Measurements from ENCODE around the gene STK25. TPM values are rescaled to one million over a fixed set of nuclear protein-coding genes. Genes with fewer than 3 reads are reported as not detected.
"Not testable (repeated sequence)": the region's sequence is repeated elsewhere in the genome, so short reads cannot be mapped to it uniquely, and the experiment has no call there.

Gene STK25
- total and polyA plus RNA-seq, 4 donors: 134 to 255 (median 190) TPM

GRCh38 chr2:241532168-241532567 lies 23.8 kb upstream of the STK25 start:
- H3K9me3 ChIP-seq (ENCODE audit: control insufficient read depth, insufficient read depth, low read length): no peaks in the 10 kb centered on the region
- no peak overlapping the region for H3K27ac ChIP-seq (ENCODE audit: low read depth, low read length)
- WGBS (ENCODE audit: insufficient coverage): 89% methylated on average over 7 of the region's 8 CpGs
- no peaks in the 10 kb centered on the region for H3K36me3 ChIP-seq (ENCODE audit: control insufficient read depth, insufficient read depth, low read length)
- no peaks in the 10 kb centered on the region for H3K4me1 ChIP-seq (ENCODE audit: control insufficient read depth, insufficient read depth, low read length)
- H3K27me3 ChIP-seq (ENCODE audit: control insufficient read depth, insufficient read depth, low read length): peaks cover 2% of the 10 kb centered on the region
- no peak for DNase-seq (ENCODE audit: low read depth in 4 of 6, low spot score in 6 of 6)
- no peak overlapping the region for H3K4me3 ChIP-seq (ENCODE audit: low read depth, low read length)

DNA sequence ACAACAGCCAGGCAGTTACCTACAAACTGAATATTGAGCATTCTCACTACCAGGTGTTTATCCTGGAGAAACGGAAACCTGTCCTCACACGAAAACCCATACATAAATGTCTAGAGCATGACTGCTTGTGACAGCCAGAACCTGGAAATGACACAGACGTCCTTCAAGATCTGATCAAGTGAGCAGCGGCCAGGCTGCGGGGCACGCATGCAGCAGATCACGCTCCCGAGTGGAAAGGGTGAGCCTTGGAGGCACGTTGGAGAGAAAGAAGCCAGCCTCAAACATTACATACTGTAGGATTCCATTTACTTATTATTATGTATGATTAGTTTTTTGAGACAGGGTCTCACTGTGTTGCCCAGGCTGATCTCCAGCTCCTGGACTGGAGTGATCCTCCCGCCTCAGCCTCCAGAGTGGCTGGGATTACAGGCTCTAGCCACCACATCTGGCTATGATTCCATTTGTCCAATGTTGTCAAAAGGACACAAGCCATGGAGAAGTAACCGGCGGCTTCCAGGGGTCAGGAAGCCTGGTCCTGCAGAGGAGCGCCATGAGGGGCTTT lies 22.9 kb upstream of the STK25 start:
- no peak overlapping the region for H3K4me3 ChIP-seq (ENCODE audit: low read depth, low read length)

DNA sequence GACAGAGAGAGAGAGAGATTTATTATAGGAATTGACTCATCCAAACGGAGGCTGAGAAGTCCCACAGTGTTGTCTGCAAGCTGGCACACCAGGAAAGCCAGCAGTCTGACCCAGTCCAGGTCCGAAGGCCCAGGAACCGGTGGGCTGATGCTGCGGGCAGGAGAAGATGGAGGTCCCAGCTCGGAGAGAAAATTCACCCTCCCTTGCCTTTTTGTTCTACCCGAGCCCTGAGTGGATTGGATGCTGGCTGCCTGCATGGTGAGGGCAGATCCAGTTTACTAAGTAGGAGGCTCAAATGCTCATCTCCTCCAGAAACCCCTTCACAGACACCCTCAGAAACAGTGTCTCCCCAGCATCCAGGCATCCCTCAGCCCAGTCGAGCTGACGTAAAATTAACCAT lies 22.2 kb upstream of the STK25 start:
- Histone ChIP-seq H3K36me3 (ENCODE audit: control insufficient read depth, insufficient read depth, low read length) (no peaks in the 10 kb centered on the region), H3K9me3 (ENCODE audit: control insufficient read depth, insufficient read depth, low read length) (no peaks in the 10 kb centered on the region), H3K27ac (ENCODE audit: low read depth, low read length) (no peak overlapping the region), H3K4me1 (ENCODE audit: control insufficient read depth, insufficient read depth, low read length) (no peaks in the 10 kb centered on the region), H3K4me3 (ENCODE audit: low read depth, low read length) (no peak overlapping the region), H3K27me3 (ENCODE audit: control insufficient read depth, insufficient read depth, low read length) (peaks cover 2% of the 10 kb centered on the region)
- WGBS (ENCODE audit: insufficient coverage): 64% methylated on average over 4 of the region's 8 CpGs
- DNase-seq (ENCODE audit: low read depth in 4 of 6, low spot score in 6 of 6): no peak

More for the DNA sequence above, 22.9 kb upstream of the STK25 start:
- no peak overlapping the region for H3K27ac ChIP-seq (ENCODE audit: low read depth, low read length)
- H3K4me1 ChIP-seq (ENCODE audit: control insufficient read depth, insufficient read depth, low read length): no peaks in the 10 kb centered on the region
- no peaks in the 10 kb centered on the region for H3K9me3 ChIP-seq (ENCODE audit: control insufficient read depth, insufficient read depth, low read length)
- H3K27me3 ChIP-seq (ENCODE audit: control insufficient read depth, insufficient read depth, low read length): peaks cover 2% of the 10 kb centered on the region
- no peaks in the 10 kb centered on the region for H3K36me3 ChIP-seq (ENCODE audit: control insufficient read depth, insufficient read depth, low read length)
- no peak for DNase-seq (ENCODE audit: low read depth in 4 of 6, low spot score in 6 of 6)
- 93% methylated on average over 7 of the region's 13 CpGs for WGBS (ENCODE audit: insufficient coverage)

DNA sequence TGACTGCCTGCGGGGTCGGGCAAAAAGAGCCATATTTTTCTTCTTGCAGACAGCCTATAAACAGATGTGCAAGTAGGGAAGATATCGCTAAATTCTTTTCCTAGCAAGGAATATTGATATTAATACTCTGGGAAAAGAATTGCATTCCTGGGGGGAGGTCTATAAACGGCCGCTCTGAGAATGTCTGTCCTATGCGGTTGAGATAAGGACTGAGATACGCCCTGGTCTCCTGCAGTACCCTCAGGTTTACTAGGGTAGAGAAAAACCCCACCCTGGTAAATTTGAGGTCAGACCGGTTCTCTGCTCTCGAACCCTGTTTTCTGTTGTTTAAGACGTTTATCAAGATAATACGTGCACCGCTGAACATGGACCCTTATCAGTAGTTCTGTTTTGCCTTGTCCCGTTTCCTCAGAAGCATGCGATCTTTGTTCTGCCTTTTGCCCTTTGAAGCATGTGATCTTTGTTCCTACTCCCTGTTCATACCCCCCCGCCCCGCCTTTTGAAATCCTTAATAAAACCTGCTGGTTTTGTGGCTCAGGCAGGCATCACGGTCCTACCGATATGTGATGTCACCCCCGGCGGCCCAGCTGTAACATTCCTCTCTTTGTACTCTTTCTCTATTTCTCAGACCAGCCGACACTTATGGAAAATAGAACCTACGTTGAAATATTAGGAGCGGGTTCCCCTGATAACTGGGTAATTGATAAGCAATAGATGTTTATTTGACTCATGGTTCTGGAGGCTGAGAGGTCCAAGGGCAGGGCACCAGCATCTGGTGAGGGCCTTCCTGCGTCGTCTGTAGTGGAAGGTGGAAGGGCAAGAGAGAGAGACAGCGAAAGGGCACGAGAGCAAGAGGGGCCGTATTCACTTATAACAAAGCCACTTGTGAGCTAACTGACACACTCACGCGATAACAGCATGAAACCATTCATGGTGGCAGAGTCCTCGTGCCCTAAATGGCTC lies 17.7 kb upstream of the STK25 start:
- not testable (repeated sequence) for DNase-seq (ENCODE audit: low read depth in 4 of 6, low spot score in 6 of 6); H3K4me3 ChIP-seq (ENCODE audit: low read depth, low read length); H3K27ac ChIP-seq (ENCODE audit: low read depth, low read length); H3K9me3 ChIP-seq (ENCODE audit: control insufficient read depth, insufficient read depth, low read length); H3K36me3 ChIP-seq (ENCODE audit: control insufficient read depth, insufficient read depth, low read length); H3K4me1 ChIP-seq (ENCODE audit: control insufficient read depth, insufficient read depth, low read length); H3K27me3 ChIP-seq (ENCODE audit: control insufficient read depth, insufficient read depth, low read length)
- 87% methylated on average over 21 of the region's 31 CpGs for WGBS (ENCODE audit: insufficient coverage)

GRCh38 chr2:241522477-241522876 lies 14.1 kb upstream of the STK25 start:
- Histone ChIP-seq H3K36me3 (ENCODE audit: control insufficient read depth, insufficient read depth, low read length) (no peaks in the 10 kb centered on the region), H3K4me3 (ENCODE audit: low read depth, low read length) (no peak overlapping the region), H3K27me3 (ENCODE audit: control insufficient read depth, insufficient read depth, low read length) (peaks cover 2% of the 10 kb centered on the region), H3K9me3 (ENCODE audit: control insufficient read depth, insufficient read depth, low read length) (no peaks in the 10 kb centered on the region), H3K27ac (ENCODE audit: low read depth, low read length) (no peak overlapping the region), H3K4me1 (ENCODE audit: control insufficient read depth, insufficient read depth, low read length) (no peaks in the 10 kb centered on the region)
- WGBS (ENCODE audit: insufficient coverage): 63% methylated on average over 2 of the region's 5 CpGs
- no peak for DNase-seq (ENCODE audit: low read depth in 4 of 6, low spot score in 6 of 6)

- no peak for DNase-seq (ENCODE audit: low read depth in 4 of 6, low spot score in 6 of 6)
- Histone ChIP-seq H3K4me3 (ENCODE audit: low read depth, low read length) (no peak overlapping the region), H3K4me1 (ENCODE audit: control insufficient read depth, insufficient read depth, low read length) (no peaks in the 10 kb centered on the region), H3K27ac (ENCODE audit: low read depth, low read length) (no peak overlapping the region), H3K9me3 (ENCODE audit: control insufficient read depth, insufficient read depth, low read length) (no peaks in the 10 kb centered on the region), H3K27me3 (ENCODE audit: control insufficient read depth, insufficient read depth, low read length) (peaks cover 2% of the 10 kb centered on the region), H3K36me3 (ENCODE audit: control insufficient read depth, insufficient read depth, low read length) (no peaks in the 10 kb centered on the region)
- WGBS (ENCODE audit: insufficient coverage): 76% methylated on average over 2 of the region's 11 CpGs
These were observed 11.3 kb upstream of the STK25 start for GRCh38 chr2:241519669-241520068.

DNA sequence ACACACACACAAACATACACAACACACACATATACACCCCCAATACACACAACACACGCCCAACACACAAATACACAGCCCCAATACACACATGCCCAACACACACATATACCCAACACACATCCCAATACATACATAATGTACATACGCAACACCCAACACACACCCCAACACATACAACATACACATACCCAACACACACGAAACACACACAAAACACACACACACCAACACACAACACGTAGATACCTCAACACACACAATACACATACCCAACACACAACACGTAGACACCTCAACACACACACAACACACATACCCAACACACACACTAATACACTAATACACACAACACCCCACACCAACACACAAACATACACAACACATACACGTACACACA lies 8.9 kb upstream of the STK25 start:
- Histone ChIP-seq H3K9me3 (ENCODE audit: control insufficient read depth, insufficient read depth, low read length) (no peaks in the 10 kb centered on the region), H3K27ac (ENCODE audit: low read depth, low read length) (no peak overlapping the region), H3K27me3 (ENCODE audit: control insufficient read depth, insufficient read depth, low read length) (peaks cover 2% of the 10 kb centered on the region), H3K36me3 (ENCODE audit: control insufficient read depth, insufficient read depth, low read length) (no peaks in the 10 kb centered on the region), H3K4me3 (ENCODE audit: low read depth, low read length) (no peak overlapping the region), H3K4me1 (ENCODE audit: control insufficient read depth, insufficient read depth, low read length) (no peaks in the 10 kb centered on the region)
- 97% methylated on average over 6 of the region's 6 CpGs for WGBS (ENCODE audit: insufficient coverage)
- DNase-seq (ENCODE audit: low read depth in 4 of 6, low spot score in 6 of 6): no peak

DNA sequence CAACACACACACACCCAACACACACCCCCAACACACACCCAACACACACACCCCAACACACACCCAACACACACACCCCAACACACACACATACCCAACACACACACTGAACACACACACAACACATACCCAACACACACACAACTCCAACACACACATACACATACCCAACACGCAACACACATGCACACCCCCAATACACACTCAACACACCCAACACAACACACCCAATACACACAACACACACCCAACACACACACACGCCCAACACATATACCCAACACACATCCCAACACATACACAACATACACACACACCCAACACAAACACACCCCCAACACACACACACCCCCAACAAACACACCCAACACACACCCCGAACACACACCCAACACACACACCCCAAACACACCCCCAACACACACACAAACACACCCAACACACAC lies 8.2 kb upstream of the STK25 start:
- Histone ChIP-seq H3K36me3 (ENCODE audit: control insufficient read depth, insufficient read depth, low read length) (no peaks in the 10 kb centered on the region), H3K27me3 (ENCODE audit: control insufficient read depth, insufficient read depth, low read length) (peaks cover 2% of the 10 kb centered on the region), H3K4me1 (ENCODE audit: control insufficient read depth, insufficient read depth, low read length) (no peaks in the 10 kb centered on the region), H3K4me3 (ENCODE audit: low read depth, low read length) (no peak overlapping the region), H3K9me3 (ENCODE audit: control insufficient read depth, insufficient read depth, low read length) (no peaks in the 10 kb centered on the region), H3K27ac (ENCODE audit: low read depth, low read length) (no peak overlapping the region)
- WGBS (ENCODE audit: insufficient coverage): 100% methylated on average over 1 of the region's 3 CpGs
- DNase-seq (ENCODE audit: low read depth in 4 of 6, low spot score in 6 of 6): no peak

GRCh38 chr2:241514986-241515737 lies 6.8 kb upstream of the STK25 start:
- no peak for DNase-seq (ENCODE audit: low read depth in 4 of 6, low spot score in 6 of 6)
- no peaks in the 10 kb centered on the region for H3K36me3 ChIP-seq (ENCODE audit: control insufficient read depth, insufficient read depth, low read length)
- no peaks in the 10 kb centered on the region for H3K9me3 ChIP-seq (ENCODE audit: control insufficient read depth, insufficient read depth, low read length)
- WGBS (ENCODE audit: insufficient coverage): 76% methylated on average over 2 of the region's 10 CpGs
- no peak overlapping the region for H3K4me3 ChIP-seq (ENCODE audit: low read depth, low read length)
- H3K4me1 ChIP-seq (ENCODE audit: control insufficient read depth, insufficient read depth, low read length): no peaks in the 10 kb centered on the region
- no peak overlapping the region for H3K27ac ChIP-seq (ENCODE audit: low read depth, low read length)
- H3K27me3 ChIP-seq (ENCODE audit: control insufficient read depth, insufficient read depth, low read length): peaks cover under 1% of the 10 kb centered on the region
